ENCODE measurements around the gene UTP18. TPM values are rescaled to one million over a fixed set of nuclear protein-coding genes. Genes with fewer than 3 reads are reported as not detected.

Gene UTP18
- total and polyA plus RNA-seq, 8 donors, result 8.8 to 20.8 (median 13.9) TPM

DNA sequence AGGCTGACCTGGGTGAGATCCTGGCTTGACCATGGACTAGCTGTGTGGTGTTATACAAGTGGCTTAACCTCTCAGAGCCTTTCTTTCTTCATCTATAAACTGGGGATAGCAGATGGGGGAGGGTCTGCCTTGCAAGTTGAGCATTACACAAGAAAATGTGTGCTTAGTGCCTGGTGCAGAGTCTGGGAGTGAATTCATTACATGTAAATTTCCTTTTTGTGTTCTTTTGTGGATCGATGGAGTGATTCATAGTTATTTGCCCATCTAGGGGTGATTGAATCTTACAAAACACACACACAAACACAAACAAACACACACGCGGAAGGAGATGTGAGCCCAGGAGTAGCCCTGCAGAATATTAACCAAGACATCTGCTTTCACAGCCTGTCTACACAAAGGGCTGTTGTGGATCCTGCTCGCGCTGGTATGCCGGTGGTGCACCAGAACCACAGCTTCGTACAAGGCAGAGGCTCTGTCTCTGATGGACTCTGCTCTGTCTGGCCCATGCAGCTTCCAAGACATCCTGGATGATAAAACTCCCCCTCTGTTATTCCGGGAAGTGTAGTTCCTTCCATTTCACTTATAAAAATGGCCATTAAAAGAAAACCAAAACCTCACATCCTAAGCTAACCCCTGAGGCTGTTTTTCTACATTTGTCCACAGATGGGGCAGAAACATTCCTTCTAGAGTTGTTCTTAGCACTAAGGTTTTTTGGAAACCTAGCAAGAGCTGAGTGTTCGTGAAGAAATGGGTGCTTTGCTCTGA is 86.1 kb downstream of the UTP18 start:
- Histone ChIP-seq H3K9me3 (no peaks in the 10 kb centered on the region), H3K4me1 (no peaks in the 10 kb centered on the region), H3K36me3 (no peaks in the 10 kb centered on the region), H3K27ac (no peak overlapping the region), H3K27me3 (no peaks in the 10 kb centered on the region), H3K4me3 (no peak overlapping the region)
- ATAC-seq, result peak in 1 of 4 donors; percentile 47
- WGBS, 2 donors, result 41 to 43% methylated on average over 9 of the region's 9 CpGs
- intact Hi-C loops (cut with DNase I), result no loop called here
- no peak for FAIRE-seq
- no peak for DNase-seq
- TF ChIP-seq CTCF (IDR thresholded peaks at IDR 0.05), result no peak

Other genes with a start within 250 kb of the UTP18 start
- 10 to 100 TPM; 32.3 to 56.1 (median 42.9) TPM for gene SPAG9, start 139.7 kb upstream of the UTP18 start, total RNA-seq
- gene SPAG9, start 139.7 kb upstream of the UTP18 start, polyA plus RNA-seq, result 10 to 100 TPM; 18.7 to 33.0 TPM
- 10 to 100 TPM; 15.6 to 49.1 (median 34.8) TPM for gene NME1, start 107.0 kb upstream of the UTP18 start, total RNA-seq
- 10 to 100 TPM; 43.6 to 57.1 TPM for gene NME1, start 107.0 kb upstream of the UTP18 start, polyA plus RNA-seq
- gene NME2, start 94.1 kb upstream of the UTP18 start, total RNA-seq, result 100 to 1,000 TPM; 137 to 315 (median 286) TPM
- gene NME2, start 94.1 kb upstream of the UTP18 start, polyA plus RNA-seq, result 100 to 1,000 TPM; 263 to 371 TPM
- 10 to 100 TPM in 1 of 6 donors, 1 to 10 TPM in 5; 5.7 to 12.6 (median 8.1) TPM for gene MBTD1, start 497 bp upstream of the UTP18 start, total RNA-seq
- gene MBTD1, start 497 bp upstream of the UTP18 start, polyA plus RNA-seq, result 1 to 10 TPM; 5.6 to 7.7 TPM